NCI-H2029 treated with DMSO at 0.1 percent for 48 hours (cell line): ENCODE data around the gene SHTN1.

Experiments
- DNase-seq: peaks from one replicate; lab custom pipeline; 2025; lab: John Stamatoyannopoulos, UW

The SHTN1 gene, protein sequence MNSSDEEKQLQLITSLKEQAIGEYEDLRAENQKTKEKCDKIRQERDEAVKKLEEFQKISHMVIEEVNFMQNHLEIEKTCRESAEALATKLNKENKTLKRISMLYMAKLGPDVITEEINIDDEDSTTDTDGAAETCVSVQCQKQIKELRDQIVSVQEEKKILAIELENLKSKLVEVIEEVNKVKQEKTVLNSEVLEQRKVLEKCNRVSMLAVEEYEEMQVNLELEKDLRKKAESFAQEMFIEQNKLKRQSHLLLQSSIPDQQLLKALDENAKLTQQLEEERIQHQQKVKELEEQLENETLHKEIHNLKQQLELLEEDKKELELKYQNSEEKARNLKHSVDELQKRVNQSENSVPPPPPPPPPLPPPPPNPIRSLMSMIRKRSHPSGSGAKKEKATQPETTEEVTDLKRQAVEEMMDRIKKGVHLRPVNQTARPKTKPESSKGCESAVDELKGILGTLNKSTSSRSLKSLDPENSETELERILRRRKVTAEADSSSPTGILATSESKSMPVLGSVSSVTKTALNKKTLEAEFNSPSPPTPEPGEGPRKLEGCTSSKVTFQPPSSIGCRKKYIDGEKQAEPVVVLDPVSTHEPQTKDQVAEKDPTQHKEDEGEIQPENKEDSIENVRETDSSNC

DNA sequence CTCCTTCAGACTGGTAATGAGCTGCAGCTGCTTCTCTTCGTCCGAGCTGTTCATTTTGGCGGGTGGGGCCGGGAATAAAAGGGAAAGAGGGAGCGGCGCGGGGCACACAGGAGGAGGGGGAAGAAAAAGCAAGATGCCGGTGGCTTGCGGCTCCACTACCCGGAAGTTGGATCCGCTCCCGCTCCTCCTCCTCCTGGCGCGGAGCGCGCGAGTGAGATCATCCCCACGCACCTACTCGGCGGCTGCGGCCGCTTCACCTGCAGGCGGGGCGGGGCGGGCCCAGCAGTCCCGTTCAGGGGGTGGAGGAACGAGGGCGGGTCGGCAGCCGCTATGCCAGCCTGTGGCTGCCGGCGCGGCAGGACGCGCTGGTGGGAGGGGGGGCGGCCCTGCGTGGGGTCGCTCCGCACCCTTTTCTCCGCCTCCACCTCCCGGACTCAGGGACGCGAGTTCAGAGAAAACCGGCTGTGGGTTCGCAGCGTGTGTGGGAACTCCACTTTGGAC, at the start of gene SHTN1:
Gene SHTN1, minus strand, starts transcription at position 162 of the 501 bp plus-strand sequence. Its CDS starts 108 bp downstream, at position 54.
- DNase-seq = peak; percentile 37

DNA sequence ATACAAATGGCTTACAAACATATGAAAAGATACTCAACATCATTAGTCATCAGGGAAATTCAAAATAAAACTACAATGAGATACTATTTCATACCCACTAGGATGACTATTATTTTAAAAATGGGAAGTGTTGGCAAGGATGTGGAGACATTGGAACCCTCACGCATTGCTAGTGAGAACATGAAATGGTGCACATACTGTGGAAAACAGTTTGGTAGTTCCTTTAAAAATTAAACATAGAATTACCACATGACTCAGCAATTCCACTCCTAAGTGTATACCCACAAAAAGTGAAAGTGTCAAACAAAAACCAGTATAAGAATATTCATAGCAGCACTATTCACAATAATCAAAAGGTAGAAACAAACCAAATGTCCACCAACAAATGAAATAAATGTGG, 48.5 kb upstream of the SHTN1 start:
- DNase-seq = no peak

DNA sequence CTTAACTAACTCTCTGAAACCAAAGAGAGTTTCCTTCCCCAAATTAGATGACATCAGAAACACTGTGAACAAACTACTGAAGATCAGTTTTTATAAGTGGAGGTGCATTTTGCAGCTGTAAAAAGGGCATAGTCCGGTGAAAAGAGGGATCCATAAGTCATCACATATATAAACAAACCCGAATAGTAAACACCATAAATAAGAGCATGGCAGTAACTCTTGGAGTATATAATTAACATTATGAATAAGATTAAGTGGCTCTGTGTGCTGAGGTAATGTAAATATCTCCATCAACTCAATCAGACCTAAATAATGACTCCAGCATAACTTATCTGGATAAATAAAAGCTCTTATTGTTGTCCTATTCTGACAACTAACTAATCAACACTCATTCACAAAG, 43.0 kb upstream of the SHTN1 start:
- no peak for DNase-seq

DNA sequence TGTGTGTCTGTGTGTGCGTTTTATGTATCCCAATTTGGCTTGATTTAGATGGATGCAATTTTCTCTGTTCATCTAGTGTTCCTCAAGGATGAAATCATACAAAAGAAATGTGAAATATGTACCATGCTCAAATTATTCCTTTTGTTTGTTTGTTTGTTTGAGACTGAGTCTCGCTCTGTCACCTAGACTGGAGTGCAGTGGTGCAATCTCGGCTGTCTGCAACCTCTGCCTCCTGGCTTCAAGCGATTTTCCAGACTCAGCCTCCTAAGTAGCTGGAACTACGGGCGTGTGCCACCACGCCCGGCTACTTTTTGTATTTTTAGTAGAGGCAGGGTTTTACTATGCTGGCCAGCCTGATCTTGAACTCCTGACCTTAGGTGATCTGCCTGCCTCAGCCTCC, 11.3 kb upstream of the SHTN1 start:
- no peak for DNase-seq

DNA sequence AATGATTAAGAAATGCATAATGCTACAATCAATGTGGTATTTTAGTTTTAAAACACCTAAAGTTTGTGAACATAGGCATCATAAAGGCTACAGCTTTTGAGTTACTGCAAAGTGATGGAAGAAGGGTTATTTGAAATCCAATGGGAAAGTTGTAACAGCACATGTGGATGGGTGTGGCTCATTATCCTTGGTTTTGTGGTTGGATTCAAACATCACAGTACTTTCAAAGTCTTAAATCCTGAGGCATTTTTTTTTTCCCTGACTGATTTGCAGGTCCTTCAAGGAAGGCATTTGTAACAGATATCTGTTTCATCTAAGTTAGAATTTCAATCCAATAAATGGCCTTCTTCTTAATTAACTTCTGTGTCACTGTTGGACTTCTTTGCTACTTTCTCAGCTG, 9.8 kb upstream of the SHTN1 start:
- no peak for DNase-seq

DNA sequence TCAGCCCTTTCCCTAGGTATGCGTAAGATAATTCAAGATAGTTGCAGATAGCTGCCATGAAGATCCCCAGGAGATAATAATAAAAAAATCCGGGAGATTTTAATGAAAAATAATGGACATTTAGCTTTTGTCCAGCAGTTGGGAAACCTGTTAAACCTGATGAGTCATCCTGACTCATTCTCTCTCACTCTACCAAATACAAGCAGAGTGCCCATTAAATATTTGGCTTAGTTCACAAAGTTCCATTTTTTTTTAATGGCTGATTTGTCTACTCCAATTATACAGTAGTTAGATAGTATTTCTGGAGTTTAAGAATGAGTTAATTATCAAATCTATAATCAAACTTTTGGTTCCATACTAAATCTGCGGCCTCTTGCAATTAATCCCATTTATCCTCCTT, 2.1 kb upstream of the SHTN1 start:
- DNase-seq = no peak

DNA sequence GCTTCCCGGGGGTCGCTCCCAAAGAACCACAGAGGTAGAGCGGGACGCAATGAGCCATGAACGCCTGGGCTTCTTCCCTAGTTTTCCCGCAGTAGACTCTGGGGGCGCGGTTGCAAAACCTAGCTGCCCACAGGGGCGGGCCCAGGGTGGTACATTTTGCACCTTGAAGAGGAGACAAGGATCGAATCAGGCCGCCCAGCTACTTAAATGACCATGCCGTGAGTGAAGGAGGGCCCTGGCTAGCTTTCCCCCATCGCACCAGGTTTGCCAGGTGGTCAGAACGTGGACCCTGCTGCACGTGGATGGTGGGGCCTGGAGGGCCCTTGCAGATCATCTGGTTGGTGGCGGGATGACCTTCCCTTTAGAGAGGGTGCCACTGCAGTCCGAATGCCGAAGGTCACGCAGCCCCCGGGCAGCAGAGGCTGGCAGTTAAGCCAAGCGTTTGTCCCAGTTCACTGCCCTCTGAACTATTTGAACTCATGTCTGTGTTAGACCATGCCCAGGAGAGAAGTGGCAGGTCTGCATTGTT, 604 bp upstream of the SHTN1 start:
- no peak for DNase-seq

DNA sequence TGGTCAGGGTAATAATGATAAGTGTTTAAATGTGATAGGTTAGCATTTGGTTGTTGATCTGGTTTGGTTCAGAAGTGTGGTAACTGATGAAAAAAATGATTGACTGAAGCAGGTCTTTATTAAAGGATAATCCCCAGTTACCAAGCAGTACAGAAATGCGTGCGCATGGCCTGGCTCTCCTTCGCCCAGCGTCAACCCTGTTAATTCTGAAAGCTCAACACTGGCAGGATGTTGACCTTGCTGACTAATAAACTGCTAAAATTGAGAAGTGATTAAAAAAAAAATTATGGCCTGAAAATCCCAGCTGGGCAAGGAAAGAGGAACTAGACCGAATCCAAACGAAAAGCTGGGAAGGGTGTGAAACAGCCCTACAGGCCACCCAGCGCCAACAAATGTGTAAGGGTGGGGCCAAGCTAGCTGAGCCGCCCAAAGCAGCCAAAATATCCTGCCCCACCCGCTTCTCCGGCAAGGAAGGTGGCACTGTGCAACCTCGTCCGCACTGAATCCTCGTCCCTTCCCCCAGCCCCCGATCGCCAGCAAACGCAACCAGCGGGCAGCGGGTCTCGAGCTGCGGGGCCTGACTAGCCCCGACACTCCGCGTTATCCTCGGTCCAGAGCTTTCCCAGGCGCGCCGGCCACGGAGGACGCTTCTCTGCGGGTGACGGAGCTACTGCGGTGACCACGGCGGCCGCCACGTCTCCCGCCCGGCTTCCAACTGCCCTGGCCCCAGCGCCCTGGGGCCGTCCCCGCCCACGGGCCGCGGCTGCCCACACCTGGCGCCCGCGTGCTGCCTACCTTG, 561 bp downstream of the SHTN1 start:
- peak; percentile 28 for DNase-seq

DNA sequence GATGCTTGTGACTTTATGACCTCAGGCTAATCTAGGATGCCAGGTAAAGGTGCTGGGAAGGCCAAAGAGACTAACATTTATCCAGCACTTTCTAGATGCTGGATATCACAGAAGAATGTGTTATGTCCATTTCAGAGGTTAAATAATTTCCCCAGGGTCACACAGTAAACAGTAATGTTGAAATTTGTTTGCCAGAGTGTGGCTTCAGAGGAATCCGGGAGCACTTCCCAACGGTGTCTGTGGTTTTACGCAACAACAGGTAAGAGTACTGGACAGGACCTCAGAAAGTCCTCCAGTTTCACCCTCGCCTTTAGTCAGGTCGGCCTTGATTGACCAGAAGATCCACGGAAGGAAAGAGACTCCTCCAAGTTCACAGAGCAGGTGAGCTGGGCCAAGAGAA, 1.7 kb downstream of the SHTN1 start:
- DNase-seq = no peak

DNA sequence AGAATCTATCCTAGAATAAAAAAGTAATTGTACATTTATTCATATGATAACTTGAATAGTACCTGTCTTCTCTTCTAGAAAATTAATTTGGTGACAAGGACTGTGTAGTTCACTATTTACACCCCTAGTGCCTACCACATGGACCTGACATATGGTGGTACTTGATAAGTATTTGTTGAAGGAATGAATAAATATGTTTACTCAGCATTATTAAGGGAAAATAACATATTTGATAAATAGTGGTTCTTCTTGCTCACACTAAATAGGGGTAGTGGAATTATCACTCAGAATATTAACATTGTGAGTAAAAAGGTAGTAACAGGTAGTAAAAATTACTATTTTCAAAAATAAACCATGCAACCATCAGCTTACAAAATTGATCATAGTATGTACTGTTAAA, 2.8 kb downstream of the SHTN1 start:
- DNase-seq = no peak

DNA sequence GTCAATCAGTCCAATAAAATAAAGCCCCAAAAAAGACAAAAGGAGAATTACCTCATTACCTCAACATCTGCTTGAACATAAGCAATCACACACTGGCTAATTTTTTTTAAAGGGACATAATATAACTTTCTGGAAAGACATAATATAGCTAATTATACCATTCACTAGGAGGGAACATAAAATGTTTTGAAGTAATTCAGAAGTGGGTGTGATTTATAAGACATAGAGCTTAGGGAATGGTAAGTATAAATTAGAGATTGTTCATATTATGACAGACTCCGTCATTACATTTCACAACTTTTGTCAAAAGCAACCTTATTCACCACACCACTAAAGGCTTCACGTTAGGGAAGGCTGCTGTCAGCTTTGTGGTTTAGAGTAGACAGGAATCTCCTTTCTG, 3.8 kb downstream of the SHTN1 start:
- DNase-seq = no peak

DNA sequence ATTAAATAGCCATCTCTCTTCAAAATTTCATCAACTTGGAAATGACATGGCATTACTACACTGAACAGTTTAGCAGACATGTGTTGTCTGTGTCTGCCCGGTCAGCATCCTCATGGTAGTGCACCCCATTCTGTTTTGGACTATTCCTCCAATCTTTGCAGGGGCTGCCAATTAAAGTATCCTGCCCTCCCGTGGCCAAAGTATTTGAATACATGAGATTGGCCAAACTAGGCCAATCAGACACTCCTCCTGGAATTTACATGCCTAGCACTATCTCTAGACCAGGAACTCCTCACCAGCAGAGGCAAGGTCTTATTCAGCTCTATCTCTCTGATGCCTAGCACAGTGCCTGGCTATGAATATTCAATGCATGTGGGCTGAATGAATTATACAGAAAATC, 4.4 kb downstream of the SHTN1 start:
- no peak for DNase-seq

DNA sequence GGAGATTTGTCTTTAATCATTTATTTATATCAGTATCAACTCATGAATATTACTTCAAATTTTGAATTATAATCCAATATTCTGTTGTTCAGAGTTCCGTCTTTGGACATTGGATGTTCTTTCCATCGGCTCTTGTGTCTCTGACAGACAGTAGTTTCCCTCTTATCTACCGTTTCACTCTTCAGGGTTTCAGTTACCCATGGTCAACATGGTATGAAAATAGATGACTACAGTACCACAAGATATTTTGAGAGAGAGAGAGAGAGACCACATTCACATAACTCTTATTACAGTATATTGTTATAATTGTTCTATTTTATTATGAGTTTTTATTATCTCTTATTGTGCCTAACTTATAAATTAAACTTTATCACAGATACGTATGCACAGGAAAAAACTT, 6.8 kb downstream of the SHTN1 start:
- DNase-seq = no peak

DNA sequence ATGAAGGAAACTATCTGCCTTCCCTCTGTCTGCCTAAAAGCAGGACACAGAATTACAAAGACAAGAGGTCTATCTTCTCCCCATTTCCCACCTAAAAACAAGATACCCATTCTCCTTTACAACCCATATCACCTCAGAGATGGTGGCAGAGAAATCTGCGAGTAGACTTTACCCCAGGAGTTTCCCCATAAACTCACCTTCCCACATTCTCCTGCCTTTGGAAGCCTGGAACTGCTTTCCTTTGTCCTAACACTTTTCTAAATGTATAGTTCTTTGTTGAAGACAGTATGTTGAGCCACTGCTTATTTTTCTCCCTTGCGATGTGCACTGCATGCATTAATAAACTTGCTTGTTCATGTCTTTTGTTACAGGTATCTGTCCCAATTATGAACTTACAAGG, 8.0 kb downstream of the SHTN1 start:
- no peak for DNase-seq

DNA sequence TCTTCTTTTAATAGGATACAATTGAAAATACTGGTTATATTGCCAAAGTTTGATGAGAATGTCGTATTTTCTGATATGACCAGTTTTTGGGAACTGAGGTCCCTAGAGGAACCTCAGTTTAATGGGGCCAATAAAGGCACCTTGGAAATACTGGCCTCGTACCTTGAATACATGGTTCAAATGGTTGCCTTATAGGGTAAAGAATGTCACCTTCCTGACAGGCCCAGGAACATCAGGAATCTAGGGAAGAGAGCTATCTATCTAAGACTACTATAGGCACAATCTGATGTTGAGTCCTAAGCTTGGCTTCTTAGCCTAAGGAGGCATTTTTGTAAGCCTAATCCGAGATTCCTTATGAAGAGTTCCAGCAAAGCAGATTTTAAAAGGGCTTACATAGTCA, 9.3 kb downstream of the SHTN1 start:
- no peak for DNase-seq

DNA sequence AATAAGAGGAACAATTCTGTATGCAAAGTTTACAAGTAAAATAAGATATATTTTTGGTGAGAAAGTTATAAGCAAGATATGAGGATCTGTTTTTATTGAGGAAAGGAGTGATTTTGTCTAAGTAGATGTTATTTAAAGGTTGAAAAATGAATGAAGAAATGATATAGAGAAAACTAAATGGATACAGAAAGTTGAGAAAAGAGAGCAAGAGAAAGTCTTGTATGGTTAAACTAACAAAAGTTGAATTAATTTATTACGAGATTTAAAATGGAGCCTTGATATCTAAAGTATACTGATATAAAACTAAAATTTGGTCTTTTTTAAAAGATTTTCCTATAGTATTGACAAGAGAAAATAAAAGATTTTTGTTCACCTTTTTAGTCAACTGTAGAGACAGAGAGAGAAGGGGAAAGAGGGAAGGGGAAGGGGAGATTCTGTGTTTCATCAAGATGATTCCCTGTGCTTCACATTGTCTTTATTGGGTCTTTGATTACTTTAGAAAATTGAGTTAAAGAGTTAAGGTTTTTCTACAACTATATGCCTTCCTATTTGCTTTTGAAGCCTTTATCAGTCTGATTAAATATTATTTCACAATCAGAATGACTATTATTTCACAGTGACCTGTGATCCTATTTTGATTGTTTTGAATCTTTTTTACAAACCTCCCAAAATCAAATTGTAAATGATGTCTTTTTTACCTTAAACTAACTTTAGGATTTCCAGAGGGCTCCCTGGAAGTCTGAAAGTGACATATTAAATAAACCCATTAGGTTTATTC, 10.7 kb downstream of the SHTN1 start:
- no peak for DNase-seq

DNA sequence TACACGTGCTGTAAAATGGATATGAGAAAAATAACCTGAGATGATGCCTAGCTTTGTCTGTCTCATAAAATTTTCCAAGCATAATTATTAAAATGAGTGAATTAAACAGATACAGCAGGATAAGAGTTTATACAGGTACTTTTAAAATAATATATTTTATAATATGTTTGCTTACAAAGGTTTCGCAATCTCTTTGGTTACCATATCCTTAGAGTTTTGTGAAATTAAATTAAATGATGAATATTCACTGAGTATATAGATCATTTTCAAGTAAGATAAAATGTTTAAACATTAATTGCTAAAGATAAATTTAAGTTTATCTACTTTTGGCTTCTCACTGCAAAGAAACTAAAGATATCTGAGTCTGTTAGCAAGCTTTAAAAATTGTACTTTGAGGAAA, 11.4 kb downstream of the SHTN1 start:
- DNase-seq = no peak

DNA sequence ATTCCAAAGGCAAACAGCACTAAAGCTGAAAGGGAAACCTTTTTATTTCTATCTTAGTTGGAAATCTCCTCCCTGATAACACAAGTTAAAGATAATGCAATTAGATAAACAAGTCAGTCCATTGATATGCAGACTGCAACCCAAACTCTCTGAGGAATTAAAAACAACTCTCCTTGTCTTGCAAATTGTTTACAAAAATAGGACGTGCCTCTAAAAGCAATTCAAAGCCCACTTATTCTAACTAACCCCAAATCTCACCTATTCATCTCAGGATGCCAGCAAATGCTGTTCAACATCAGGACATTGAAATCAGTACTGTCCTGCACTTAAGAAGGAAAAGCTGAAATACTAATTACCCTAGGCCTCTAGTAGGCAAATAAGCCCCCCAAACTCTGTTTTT, 12.8 kb downstream of the SHTN1 start:
- no peak for DNase-seq

DNA sequence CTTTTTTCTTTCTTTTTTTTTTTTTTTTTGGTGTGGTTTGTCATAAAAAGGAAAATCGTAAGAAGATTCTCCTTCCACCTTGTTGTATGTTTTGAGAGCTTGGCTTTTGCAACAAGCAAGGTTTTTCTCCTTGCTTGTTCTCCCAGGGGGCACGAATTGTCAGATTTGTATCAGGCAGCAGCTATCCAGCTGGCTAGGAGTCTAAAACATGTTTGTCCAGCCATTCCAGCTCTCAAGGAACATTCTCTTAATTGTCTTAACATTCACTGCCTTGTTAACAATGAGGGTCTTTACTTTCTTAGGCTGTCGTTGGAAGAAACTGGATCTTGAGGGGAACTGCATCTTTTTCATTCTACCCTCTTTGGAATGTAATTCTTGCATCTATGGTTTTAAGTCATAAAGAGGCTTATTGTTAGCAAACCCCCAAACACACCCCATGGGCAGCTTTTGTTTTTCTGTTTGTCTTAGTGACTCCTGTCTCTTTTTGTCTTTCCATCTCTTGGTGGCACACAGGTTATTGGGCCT, 14.6 kb downstream of the SHTN1 start:
- DNase-seq = no peak

DNA sequence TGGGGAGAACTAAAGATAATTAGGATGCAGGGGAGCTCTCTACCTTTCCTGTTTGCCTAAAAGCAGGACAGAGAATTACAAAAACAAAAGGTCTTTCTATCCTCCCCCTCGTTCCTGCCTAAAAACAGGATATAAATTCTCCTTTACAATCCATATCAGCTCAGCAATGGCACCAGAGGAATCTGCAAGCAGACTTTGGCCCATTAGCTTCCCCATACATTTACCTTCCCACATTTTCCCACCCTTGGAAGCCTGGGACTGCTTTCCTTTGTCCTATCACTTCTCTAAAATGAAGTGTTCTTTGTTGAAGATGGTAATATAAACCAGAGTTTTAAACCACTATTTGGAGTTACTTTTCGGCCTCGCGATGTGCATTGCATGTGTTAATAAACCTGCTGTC, 15.5 kb downstream of the SHTN1 start:
- no peak for DNase-seq

DNA sequence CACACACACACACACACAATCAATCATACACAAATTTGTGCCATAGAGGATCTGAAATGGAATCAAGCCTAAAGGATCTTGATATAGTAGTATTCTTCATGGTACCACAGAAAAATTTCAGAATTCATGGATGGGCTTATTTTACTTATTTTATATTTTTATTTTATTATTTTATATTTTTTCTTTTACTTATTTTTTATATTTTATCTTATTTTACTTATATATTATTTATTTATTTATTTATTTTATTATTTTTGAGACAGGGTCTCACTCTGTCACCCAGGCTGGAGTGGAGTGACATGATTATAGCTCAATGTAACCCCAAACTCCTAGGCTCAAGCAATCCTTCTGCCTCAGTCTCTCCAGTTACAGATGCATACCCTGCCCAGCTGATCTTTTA, 16.7 kb downstream of the SHTN1 start:
- DNase-seq = no peak

DNA sequence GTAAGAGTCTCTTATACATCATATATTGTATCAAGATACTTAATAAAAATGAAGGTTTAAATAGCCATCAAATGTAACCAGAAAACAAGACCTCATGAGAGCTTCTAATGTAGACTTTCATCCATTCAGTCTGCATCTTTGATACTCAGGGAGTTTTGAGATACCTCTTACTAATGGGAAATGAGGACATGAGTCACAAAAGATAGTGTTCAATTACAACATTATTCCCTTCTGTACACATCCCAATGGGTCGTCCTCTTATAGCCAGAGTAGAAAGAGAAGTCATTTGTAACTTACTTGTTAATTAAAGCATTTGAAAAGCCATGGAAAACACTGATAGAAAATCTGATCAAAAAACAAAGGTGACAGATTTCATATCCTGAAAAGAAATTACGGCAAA, 19.4 kb downstream of the SHTN1 start:
- no peak for DNase-seq
